Vagina (tissue), 2 donors: ENCODE results near the gene P2RX7.

Experiments used
- CTCF ChIP-seq, 3 experiments: fragments of 450-650 bp in 2 of 3; fragments of 200-600 bp in 1 of 3; sonication (generic) in 1 of 3; IDR thresholded peaks; one replicate each; pipeline ENCODE4 v1.5.1; 2017 to 2019; ENCODE audit warnings: antibody characterized with exemption in 3 of 3, mild to moderate bottlenecking in 2 of 3, moderate library complexity in 2 of 3
- POLR2A ChIP-seq, 2 donors: fragments of 450-650 bp; IDR thresholded peaks; one replicate each; pipeline ENCODE4 v1.6.1; 2017; ENCODE audit warnings: antibody characterized with exemption in 2 of 2, mild to moderate bottlenecking in 2 of 2, moderate library complexity in 2 of 2

- no peak for TF ChIP-seq CTCF (IDR thresholded peaks at IDR 0.05)
- no peak for TF ChIP-seq POLR2A (IDR thresholded peaks at IDR 0.05)
These were observed 52.6 kb downstream of the P2RX7 start for GRCh38 chr12:121184984-121185889.
